Measurements from ENCODE around the gene ST6GALNAC3. TPM values are rescaled to one million over a fixed set of nuclear protein-coding genes. Genes with fewer than 3 reads are reported as not detected.
A peak's percentile ranks its signal among the peaks of the same experiment; 100 is the strongest.

ST6GALNAC3 gene
- total RNA-seq, 1 donor from 2014 or later: 23.6 TPM

DNA sequence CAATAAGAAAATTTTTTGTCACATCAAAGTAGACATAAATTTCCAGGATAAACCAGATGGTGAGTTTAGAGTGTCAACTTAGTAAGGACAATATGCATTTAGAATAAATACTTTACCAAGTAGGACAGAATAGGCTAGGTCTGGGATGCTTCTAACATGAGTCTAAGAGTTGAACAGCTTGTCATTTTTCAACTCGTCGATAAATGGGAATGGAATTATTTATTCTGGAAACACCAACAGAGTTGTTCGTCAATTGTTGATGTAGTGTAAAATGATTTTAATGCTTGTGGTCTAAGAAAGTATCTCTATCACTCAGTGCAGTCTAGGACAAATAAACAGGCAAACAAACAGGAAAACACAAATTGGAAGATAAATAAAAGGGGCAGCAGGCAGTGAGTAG lies 434.3 kb downstream of the ST6GALNAC3 start:
- DNase-seq (ENCODE audit: low spot score): no peak
- H3K79me2 ChIP-seq (ENCODE audit: low read depth): no peaks in the 10 kb centered on the region

GRCh38 chr1:76510672-76511557 lies 436.4 kb downstream of the ST6GALNAC3 start:
- H3K27me3 Mint-ChIP-seq (ENCODE audit: insufficient read depth, low read depth): no peaks in the 10 kb centered on the region
- Histone ChIP-seq H3K9ac (no peak overlapping the region), H3K79me2 (ENCODE audit: low read depth) (no peaks in the 10 kb centered on the region), H3K4me2 (peak overlapping the region; percentile 57), H4K20me1 (ENCODE audit: low read depth) (no peaks in the 10 kb centered on the region), H3K27ac (peak overlapping the region; percentile 0), H3K27me3 (no peaks in the 10 kb centered on the region), H3K4me3 (no peak overlapping the region), H2AFZ (replicated peaks) (no peak overlapping the region), H3K36me3 (no peaks in the 10 kb centered on the region), H3K9me3 (ENCODE audit: low read depth) (no peaks in the 10 kb centered on the region), H3F3A (ENCODE audit: low read depth) (no peaks in the 10 kb centered on the region), H3K4me1 (peaks cover 22% of the 10 kb centered on the region)
- DNase-seq (ENCODE audit: low spot score): peak; percentile 46
- peaks cover 8% of the 10 kb centered on the region for H3K36me3 Mint-ChIP-seq
- TF ChIP-seq EZH2phosphoT487 (IDR thresholded peaks at IDR 0.05): no peak
- TF ChIP-seq CTCF (IDR thresholded peaks at IDR 0.05): no peak
- H3K4me3 Mint-ChIP-seq: no peak overlapping the region
- peak overlapping the region; percentile 81 for H3K27ac Mint-ChIP-seq
- peaks cover 17% of the 10 kb centered on the region for H3K4me1 Mint-ChIP-seq
- peaks cover 11% of the 10 kb centered on the region for H3K9me3 Mint-ChIP-seq

More for the DNA sequence above, 434.3 kb downstream of the ST6GALNAC3 start:
- Histone ChIP-seq H3K27ac (no peak overlapping the region), H3K27me3 (no peaks in the 10 kb centered on the region), H3K4me1 (peaks cover 29% of the 10 kb centered on the region), H3K9ac (no peak overlapping the region), H2AFZ (replicated peaks) (no peak overlapping the region), H3K9me3 (ENCODE audit: low read depth) (no peaks in the 10 kb centered on the region), H4K20me1 (ENCODE audit: low read depth) (no peaks in the 10 kb centered on the region), H3K36me3 (no peaks in the 10 kb centered on the region), H3F3A (ENCODE audit: low read depth) (peaks cover under 1% of the 10 kb centered on the region), H3K4me2 (no peak overlapping the region), H3K4me3 (no peak overlapping the region)
- Mint-ChIP-seq H3K9me3 (peaks cover 3% of the 10 kb centered on the region), H3K27ac (no peak overlapping the region), H3K4me3 (no peak overlapping the region), H3K27me3 (ENCODE audit: insufficient read depth, low read depth) (no peaks in the 10 kb centered on the region), H3K36me3 (peaks cover 6% of the 10 kb centered on the region), H3K4me1 (peaks cover 17% of the 10 kb centered on the region)
- no peak for TF ChIP-seq CTCF (IDR thresholded peaks at IDR 0.05)
- TF ChIP-seq EZH2phosphoT487 (IDR thresholded peaks at IDR 0.05): no peak
- no peak for TF ChIP-seq EZH2 (IDR thresholded peaks at IDR 0.05)

DNA sequence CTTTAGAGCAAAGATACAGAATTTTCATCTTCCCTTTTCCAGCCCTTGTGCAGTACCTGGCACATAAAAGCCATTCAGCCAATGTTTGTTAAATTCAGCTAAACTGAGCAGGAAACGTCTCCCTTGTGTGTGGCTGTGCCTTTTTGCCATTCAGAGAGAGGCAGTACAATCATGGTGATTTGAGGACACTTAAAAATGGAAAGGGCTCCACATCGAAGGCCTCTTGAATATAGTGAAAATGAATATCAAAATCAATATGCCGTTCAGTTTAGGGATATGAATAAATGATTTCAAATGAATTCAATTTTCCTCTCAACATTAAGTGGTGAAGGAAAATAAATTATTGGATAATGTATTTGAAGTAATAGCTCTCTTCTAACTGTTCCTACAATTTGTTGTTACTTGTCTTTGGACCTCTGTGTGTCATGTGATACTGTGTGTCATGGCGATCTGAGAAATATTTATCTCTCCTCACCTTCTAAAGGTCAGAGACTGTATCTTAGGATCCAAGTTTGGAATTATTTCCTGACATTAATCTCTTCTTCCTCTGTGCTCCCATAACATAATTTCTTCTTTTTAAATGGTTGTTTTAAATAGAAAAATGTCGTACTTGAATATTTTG lies 437.1 kb downstream of the ST6GALNAC3 start:
- peaks cover 17% of the 10 kb centered on the region for H3K4me1 Mint-ChIP-seq
- Histone ChIP-seq H3K4me2 (peak overlapping the region; percentile 57), H2AFZ (replicated peaks) (no peak overlapping the region), H3K9ac (no peak overlapping the region), H3K9me3 (ENCODE audit: low read depth) (no peaks in the 10 kb centered on the region), H4K20me1 (ENCODE audit: low read depth) (no peaks in the 10 kb centered on the region), H3K36me3 (no peaks in the 10 kb centered on the region), H3K4me3 (no peak overlapping the region), H3K79me2 (ENCODE audit: low read depth) (no peaks in the 10 kb centered on the region), H3K27me3 (no peaks in the 10 kb centered on the region), H3F3A (ENCODE audit: low read depth) (no peaks in the 10 kb centered on the region), H3K4me1 (peaks cover 22% of the 10 kb centered on the region), H3K27ac (peak overlapping the region; percentile 0)
- TF ChIP-seq EZH2 (IDR thresholded peaks at IDR 0.05): no peak
- no peaks in the 10 kb centered on the region for H3K27me3 Mint-ChIP-seq (ENCODE audit: insufficient read depth, low read depth)
- H3K4me3 Mint-ChIP-seq: no peak overlapping the region
- peak overlapping the region; percentile 81 for H3K27ac Mint-ChIP-seq
- peaks cover 8% of the 10 kb centered on the region for H3K36me3 Mint-ChIP-seq
- H3K9me3 Mint-ChIP-seq: peaks cover 11% of the 10 kb centered on the region
- DNase-seq (ENCODE audit: low spot score): no peak
